Measurements from ENCODE around the gene APC2.
"Not testable (repeated sequence)": the region's sequence is repeated elsewhere in the genome, so short reads cannot be mapped to it uniquely, and the experiment has no call there.

APC2 gene

DNA sequence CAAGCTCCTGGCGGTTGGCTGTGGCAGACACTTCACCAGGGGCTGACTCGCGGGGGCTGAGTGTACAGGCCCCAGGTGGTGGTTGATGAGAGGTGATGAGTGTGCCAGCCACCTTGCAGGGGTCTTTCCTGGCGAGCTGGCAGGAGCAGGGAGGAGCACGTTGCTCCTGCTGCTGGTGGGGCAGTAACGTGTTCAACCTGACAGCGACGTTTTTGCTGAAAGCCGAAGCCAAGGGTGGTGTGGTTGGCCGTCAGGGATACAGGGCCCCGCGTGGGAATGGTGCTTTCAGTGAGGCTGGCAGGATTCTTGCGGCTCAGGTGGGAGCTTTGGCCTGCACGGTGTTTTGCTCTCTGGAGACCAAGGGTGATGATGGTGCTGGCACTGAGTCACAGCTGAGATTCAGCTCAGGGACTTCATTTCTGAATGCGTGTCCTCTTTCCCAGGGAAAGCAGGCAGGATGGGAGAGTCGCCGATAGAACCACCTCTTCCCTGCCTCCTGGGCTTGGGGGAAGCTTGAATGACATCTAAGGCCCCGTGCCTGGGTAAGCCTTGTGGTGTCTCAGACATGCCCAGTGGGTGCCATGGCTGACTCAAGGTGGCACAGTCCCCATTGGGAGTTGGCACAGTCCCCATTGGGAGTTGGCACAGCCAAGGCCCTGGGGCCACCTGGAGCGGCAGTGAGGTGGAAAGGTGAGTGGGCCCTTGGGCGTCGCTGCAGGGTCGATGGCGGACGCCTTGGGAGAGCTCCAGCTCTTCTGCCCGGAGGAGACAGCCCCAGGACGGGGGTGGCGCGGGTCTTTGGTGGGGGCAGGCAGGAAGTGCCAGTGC is 33.7 kb upstream of the APC2 start:
- H3K4me3 ChIP-seq (ENCODE audit: control insufficient read depth, low read depth, low read length): no peak overlapping the region
- DNase-seq (ENCODE audit: low read depth): no peak
- TF ChIP-seq, protein P1, sequence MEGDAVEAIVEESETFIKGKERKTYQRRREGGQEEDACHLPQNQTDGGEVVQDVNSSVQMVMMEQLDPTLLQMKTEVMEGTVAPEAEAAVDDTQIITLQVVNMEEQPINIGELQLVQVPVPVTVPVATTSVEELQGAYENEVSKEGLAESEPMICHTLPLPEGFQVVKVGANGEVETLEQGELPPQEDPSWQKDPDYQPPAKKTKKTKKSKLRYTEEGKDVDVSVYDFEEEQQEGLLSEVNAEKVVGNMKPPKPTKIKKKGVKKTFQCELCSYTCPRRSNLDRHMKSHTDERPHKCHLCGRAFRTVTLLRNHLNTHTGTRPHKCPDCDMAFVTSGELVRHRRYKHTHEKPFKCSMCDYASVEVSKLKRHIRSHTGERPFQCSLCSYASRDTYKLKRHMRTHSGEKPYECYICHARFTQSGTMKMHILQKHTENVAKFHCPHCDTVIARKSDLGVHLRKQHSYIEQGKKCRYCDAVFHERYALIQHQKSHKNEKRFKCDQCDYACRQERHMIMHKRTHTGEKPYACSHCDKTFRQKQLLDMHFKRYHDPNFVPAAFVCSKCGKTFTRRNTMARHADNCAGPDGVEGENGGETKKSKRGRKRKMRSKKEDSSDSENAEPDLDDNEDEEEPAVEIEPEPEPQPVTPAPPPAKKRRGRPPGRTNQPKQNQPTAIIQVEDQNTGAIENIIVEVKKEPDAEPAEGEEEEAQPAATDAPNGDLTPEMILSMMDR (IDR thresholded peaks at IDR 0.05; ENCODE audit: control insufficient read depth, insufficient read depth, low read depth, low read length, missing control alignments): no peak

DNA sequence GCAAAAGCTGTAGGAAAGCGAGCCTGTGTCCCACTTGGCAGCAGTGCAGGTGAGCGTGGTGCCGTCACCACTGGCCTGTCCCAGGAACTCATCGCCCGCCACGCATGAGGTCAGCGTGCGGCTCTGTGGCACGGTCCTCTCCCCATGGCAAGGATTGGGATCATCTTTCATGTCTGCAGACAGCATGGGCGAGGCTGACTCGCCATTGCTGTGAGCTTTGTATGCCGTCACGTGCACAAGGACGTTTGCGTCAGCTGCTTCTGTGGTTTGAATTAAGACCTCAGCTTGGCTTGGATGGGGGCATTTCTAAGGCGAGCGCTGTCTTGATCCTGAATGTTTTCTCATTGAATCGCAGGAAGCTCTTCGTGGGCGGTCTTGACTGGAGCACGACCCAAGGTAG is 32.8 kb upstream of the APC2 start:
- TF ChIP-seq, protein P1 (IDR thresholded peaks at IDR 0.05; ENCODE audit: control insufficient read depth, insufficient read depth, low read depth, low read length, missing control alignments): no peak
- DNase-seq (ENCODE audit: low read depth): no peak
- H3K4me3 ChIP-seq (ENCODE audit: control insufficient read depth, low read depth, low read length): no peak overlapping the region

DNA sequence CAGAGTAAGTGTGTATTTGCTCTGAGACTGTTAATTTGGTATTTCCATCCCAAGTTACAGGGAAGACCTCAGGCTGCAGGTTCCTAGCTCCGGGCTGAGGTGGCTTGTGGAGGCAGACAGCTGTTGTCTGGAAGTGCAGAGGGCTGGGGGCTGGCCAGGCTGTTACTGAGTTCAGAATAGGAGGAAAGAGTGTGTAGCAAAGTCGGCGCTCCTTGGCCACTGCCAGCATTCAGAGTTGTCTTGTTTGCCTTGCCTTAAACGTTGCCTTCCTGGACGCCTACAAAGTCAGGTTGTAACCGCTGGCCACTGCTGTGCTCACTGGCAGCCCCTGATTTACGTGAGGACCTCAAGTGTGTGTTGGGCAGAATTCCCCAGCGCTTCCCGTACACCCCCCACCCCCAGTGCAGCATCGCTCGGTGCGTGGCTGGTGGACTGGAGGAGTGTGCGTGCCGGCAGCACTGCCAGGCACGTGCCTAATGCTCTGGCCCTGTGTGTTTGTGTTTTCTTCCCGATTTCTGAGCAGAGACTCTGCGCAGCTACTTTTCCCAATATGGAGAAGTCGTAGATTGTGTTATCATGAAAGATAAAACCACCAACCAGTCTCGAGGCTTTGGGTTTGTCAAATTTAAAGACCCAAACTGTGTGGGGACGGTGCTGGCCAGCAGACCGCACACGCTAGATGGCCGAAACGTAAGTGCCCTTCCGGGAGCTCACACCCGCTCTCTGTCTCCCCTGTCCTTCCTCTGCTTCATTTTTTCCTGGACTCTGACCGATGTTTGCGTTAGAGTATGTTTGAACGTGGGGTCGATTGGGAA is 32.0 kb upstream of the APC2 start:
- DNase-seq (ENCODE audit: low read depth): no peak
- TF ChIP-seq, protein P1 (IDR thresholded peaks at IDR 0.05; ENCODE audit: control insufficient read depth, insufficient read depth, low read depth, low read length, missing control alignments): no peak
- no peak overlapping the region for H3K4me3 ChIP-seq (ENCODE audit: control insufficient read depth, low read depth, low read length)

DNA sequence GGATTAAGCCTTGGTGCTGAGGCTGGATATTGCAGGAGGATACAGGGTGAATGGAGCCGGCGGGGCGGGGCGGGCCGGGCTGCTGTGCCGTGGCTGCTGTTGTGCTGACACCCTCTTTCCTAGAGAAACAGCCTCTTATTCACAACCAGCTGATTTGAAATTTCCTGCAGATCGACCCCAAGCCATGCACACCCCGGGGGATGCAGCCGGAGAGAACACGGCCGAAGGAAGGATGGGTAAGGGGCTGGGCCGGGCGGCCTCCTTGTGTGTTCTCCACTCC is 31.5 kb upstream of the APC2 start:
- no peak for DNase-seq (ENCODE audit: low read depth)
- TF ChIP-seq, protein P1 (IDR thresholded peaks at IDR 0.05; ENCODE audit: control insufficient read depth, insufficient read depth, low read depth, low read length, missing control alignments): no peak
- no peak overlapping the region for H3K4me3 ChIP-seq (ENCODE audit: control insufficient read depth, low read depth, low read length)

DNA sequence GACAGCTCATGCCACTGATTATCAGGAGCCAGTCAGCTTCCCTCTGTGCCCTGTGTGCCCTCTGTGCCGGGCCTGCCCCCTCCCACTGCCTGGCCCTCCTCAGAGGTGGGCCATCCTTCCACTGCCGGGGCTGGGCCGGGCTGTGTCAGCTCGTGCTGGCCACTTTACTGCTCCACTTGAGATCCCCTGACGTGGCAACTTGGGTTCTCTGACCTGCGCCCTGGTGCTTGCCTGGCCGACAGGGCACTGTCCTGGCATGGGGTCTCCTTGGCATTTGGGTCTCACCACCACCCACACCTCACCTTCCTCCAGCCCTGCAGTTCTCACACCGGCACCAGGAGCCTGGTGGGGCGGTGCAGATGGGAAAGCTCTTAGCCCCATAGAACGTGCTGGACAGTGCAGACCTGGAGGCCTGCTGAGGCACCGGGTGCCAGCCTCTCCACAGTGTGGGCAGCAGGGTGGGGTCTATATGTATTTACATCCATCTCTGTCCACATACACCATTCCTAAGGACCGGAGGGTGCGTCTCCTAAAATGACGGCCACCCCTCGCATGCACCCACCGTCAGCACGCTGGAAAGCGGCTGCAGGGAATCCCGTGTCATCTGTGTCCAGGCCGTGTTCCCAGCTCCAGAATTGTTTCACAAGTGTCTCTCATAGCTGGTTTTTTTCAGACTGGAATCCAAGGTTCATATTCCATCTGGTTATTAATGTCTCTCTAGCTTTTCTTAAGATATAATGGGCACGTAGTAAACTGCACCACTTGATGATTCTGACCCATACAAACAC is 30.8 kb upstream of the APC2 start:
- no peak for DNase-seq (ENCODE audit: low read depth)
- no peak overlapping the region for H3K4me3 ChIP-seq (ENCODE audit: control insufficient read depth, low read depth, low read length)
- TF ChIP-seq, protein P1 (IDR thresholded peaks at IDR 0.05; ENCODE audit: control insufficient read depth, insufficient read depth, low read depth, low read length, missing control alignments): no peak

DNA sequence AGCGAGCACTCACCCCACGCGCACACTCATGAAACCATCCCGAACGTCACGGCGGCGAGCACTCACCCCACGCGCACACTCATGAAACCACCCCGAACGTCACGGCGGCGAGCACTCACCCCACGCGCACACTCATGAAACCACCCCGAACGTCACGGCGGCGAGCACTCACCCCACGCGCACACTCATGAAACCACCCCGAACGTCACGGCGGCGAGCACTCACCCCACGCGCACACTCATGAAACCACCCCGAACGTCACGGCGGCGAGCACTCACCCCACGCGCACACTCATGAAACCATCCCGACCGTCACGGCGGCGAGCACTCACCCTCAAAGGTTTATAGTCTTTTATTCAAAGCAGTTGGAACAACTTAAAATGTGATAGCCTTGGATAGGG is 29.8 kb upstream of the APC2 start:
- not testable (repeated sequence) for H3K4me3 ChIP-seq (ENCODE audit: control insufficient read depth, low read depth, low read length); DNase-seq (ENCODE audit: low read depth)
